ENCODE measurements around the gene BACE1.

Gene BACE1

GRCh38 chr11:117305145-117305544 lies 10.9 kb downstream of the BACE1 start:
- no peak for DNase-seq (ENCODE audit: low spot score)

- DNase-seq (ENCODE audit: low spot score), result no peak
Observed at GRCh38 chr11:117303646-117304315, 12.3 kb downstream of the BACE1 start.

DNA sequence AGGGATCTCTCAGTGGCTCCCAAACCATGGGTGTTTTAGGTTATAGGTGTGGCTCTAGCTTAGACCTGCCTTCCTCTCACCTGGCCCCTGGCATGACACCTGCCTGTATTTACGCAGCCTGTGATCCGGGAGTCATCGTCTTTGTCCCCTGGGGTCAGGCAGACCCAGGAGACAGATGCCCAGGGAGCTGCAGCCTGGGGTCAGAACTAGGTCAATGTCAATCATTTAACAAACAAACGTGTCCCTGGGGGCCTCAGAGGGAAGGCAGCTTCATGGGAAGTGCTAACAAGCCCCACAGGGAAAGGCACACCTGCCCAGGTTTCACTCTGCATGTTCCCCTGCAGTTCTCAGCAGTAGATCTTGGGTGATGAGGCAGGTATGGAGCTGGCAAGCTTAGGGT lies 13.0 kb downstream of the BACE1 start:
- DNase-seq (ENCODE audit: low spot score), result no peak

DNA sequence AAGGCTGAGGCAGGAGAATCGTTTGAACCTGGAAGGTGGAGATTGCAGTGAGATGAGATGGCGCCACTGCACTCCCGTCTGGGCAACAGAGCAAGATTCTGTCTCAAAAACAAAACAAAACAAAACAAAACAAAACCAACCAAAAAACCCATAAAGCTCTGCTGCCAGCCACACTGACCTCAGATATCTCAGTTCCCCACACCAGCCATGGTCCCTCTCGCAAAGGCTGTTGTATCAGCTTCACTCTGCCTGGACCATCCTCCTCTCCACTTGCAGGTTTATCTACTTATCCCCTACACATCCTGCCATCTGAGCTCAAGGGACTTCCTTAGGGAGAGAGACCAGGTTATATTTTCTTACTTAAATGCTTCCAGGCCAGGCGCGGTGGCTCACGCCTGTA lies 13.8 kb downstream of the BACE1 start:
- no peak for DNase-seq (ENCODE audit: low spot score)

DNA sequence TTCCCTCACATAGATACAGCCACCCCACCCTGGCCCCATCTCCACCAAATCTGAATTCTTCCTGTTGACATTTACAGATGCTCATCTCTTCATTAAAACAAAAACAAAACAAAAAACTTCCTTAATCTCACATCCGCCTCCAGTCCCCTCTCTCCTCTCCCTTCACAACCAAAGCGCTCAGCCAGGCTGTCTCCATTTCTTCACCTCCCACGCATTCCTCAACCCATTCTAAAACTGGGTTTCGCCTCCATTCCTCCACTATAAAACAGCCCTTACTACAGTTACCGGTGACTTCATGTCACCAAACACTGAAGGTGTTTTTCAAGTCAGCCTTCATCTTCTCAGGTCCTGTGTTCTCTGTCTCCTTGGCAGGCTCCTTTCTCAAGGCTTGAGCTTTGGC lies 15.3 kb downstream of the BACE1 start:
- no peak for DNase-seq (ENCODE audit: low spot score)

- no peak for DNase-seq (ENCODE audit: low spot score)
Observed at GRCh38 chr11:117300283-117300663, 15.8 kb downstream of the BACE1 start.

- DNase-seq (ENCODE audit: low spot score), result no peak
Observed at GRCh38 chr11:117299351-117300282, 16.4 kb downstream of the BACE1 start.

DNA sequence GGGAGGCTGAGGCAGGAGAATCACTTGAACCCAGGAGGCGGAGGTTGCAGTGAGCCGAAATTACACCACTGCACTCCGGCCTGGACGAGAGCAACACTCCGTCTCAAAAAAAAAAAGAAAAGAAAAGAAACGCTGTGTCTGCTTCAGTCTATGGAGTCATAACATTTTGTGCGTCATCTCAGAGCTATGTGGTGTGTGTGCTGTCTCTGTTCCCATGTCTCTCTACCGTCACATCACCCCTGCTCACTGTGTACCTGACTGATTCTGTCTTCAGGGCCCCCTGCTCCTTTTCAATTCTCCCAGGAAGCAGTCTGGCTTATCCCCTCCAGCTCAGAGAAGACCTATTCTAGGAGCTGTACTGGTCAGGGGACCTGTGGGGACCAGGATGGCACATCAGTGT lies 17.9 kb downstream of the BACE1 start:
- no peak for DNase-seq (ENCODE audit: low spot score)

- no peak for DNase-seq (ENCODE audit: low spot score)
Observed at GRCh38 chr11:117296881-117297280, 19.2 kb downstream of the BACE1 start.

- DNase-seq (ENCODE audit: low spot score), result no peak
Observed at GRCh38 chr11:117295438-117296137, 20.5 kb downstream of the BACE1 start.

GRCh38 chr11:117292616-117293015 lies 23.4 kb downstream of the BACE1 start:
- DNase-seq (ENCODE audit: low spot score), result no peak

- no peak for DNase-seq (ENCODE audit: low spot score)
Observed at GRCh38 chr11:117290809-117291396, 25.2 kb downstream of the BACE1 start, which contains the start of gene BACE1-AS. Gene BACE1-AS (plus strand): TSS chr11:117291346.

DNA sequence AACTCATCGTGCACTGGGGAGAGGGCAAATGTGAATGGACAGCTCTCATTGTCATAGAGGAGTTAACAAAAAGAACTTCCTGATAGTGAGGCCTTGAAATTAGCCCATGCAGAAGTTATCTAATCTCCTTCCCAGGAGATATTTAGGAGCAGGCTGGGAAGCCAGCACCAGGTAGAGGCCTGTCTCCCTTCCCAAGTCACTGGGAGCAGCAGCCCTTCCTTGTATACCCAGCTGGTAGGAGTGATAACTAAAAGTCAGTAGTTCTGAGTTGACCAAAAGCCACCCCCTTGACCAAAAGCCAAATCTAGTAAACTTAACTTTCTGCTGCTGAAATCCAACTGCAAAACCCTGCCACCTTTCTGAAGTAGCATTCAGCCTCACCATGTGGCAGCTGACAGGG lies 26.3 kb downstream of the BACE1 start:
- no peak for DNase-seq (ENCODE audit: low spot score)

- DNase-seq (ENCODE audit: low spot score), result no peak
Observed at GRCh38 chr11:117287668-117288067, 28.4 kb downstream of the BACE1 start.

DNA sequence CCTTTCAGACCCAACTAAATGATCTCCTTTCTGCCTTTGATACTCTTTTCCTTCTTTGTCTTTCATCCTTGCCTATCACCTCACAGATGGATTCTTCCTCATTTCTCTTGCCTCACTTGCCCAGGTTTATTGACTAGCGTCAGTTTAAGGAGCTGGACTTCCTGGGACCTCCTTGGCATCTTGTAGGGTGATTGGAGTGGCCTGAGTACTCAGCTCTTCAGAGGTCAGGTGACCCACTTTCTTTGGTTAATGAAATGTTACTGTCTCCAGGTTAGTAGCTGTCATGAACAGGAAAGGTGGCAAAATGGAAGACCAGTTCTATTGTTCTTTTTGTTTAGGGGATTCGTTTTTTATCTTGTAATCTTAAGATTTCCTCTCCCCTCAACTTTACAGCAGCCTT lies 29.5 kb downstream of the BACE1 start:
- no peak for DNase-seq (ENCODE audit: low spot score)

- no peak for DNase-seq (ENCODE audit: low spot score)
Observed at GRCh38 chr11:117284053-117284452, 32.0 kb downstream of the BACE1 start.

- no peak for DNase-seq (ENCODE audit: low spot score)
Observed at GRCh38 chr11:117282956-117283355, 33.1 kb downstream of the BACE1 start.

DNA sequence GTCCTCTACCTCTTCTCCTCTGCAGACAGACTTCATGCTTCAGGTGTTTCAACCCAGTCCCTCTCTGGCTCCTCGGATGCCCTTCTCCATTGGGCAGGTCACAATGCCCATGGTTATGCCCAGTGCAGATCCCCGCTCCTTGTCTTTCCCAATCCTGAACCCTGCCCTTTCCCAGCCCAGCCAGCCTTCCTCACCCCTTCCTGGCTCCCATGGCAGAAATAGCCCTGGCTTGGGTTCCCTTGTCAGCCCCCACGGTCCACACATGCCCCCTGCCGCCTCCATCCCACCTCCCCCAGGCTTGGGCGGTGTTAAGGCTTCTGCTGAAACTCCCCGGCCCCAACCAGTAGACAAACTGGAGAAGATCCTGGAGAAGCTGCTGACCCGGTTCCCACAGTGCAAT lies 34.2 kb downstream of the BACE1 start:
- no peak for DNase-seq (ENCODE audit: low spot score)

- no peak for DNase-seq (ENCODE audit: low spot score)
Observed at GRCh38 chr11:117281159-117281558, 34.9 kb downstream of the BACE1 start.

DNA sequence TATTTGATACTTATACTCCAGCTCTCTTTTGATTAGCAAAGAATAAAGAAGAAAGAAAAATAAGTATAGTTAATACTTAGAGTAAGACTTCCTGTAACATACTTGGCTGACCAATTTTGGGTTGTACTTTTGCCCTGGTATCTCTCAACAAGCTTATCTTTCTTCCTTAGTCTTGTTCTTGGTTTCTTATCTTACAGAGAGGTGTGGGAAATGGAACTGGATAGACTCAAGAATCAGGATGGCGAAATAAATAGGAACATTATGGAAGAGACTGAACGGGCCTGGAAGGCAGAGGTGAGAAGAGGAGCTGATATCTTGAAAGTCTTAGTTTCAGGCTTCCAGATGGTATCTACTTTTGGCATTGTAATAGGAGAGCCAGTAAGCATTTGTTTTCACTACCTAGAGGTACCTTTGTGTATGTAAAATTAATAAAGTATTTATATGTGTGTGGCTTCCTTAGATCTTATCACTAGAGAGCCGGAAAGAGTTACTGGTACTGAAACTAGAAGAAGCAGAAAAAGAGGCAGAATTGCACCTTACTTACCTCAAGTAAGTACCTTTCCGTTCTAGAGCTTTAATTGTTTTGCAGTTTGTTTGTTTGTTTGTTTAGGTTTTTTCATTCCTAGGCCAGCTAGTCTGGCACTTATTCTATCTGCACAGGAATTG lies 36.2 kb downstream of the BACE1 start:
- no peak for DNase-seq (ENCODE audit: low spot score)

DNA sequence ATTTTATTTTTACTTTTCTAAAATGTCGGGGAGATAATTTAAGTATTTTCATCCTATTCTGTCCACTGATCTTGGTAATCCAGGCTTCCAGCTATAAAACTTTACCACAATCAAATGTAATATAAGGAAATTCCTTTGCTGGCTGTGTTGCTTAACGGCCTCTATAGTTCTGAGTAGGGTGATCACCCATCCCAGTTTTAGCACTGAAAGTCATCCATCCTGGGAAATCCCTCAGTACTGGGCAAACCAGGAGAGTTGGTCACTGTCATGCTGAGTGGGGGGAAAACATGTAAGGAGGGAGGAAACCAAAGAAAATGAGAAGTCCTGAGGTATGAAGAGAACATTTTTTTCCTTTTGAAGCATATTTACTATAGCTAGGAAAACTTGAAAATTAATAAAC lies 37.7 kb downstream of the BACE1 start:
- DNase-seq (ENCODE audit: low spot score), result no peak
